GM23338 (cell line): ENCODE results near the gene AGAP3. TPM values are rescaled to one million over a fixed set of nuclear protein-coding genes. Genes with fewer than 3 reads are reported as not detected.

Experiments used
- ATAC-seq: fragments of 200-7000 bp; cut with Tn5 transposase; 3 replicates; pipeline ENCODE4 v1.9.1; 2020
- DNase-seq: peaks from one replicate; pipeline ENCODE4 v3.0.0-alpha.2; 2015; ENCODE audit warnings: low spot score
- H2AFZ ChIP-seq: fragments of 200-600 bp; sonication (generic); 2 replicates; pipeline ENCODE4 v1.8.0; 2016; ENCODE audit warnings: antibody characterized with exemption, mild to moderate bottlenecking, moderate library complexity
- H3F3A ChIP-seq: fragments of 200-600 bp; sonication (generic); replicated peaks from 2 replicates; pipeline ENCODE4 v1.8.0; 2017; ENCODE audit warnings: antibody characterized with exemption, mixed run types, low read depth
- H3K27ac ChIP-seq: fragments of 200-600 bp; sonication (generic); 2 replicates; pipeline ENCODE4 v1.6.1; 2016; ENCODE audit warnings: low read depth
- H3K27me3 ChIP-seq: fragments of 200-600 bp; sonication (generic); 2 replicates; pipeline ENCODE4 v1.8.0; 2016; ENCODE audit warnings: mild to moderate bottlenecking, mixed run types, moderate library complexity; ENCODE audit not compliant: insufficient read depth
- H3K36me3 ChIP-seq: fragments of 200-600 bp; sonication (generic); 2 replicates; pipeline ENCODE4 v1.8.0; 2016; ENCODE audit warnings: mild to moderate bottlenecking; ENCODE audit not compliant: insufficient read depth
- H3K4me1 ChIP-seq: fragments of 200-600 bp; sonication (generic); 2 replicates; pipeline ENCODE4 v1.8.0; 2016; ENCODE audit warnings: mild to moderate bottlenecking, moderate library complexity; ENCODE audit not compliant: insufficient read depth
- H3K4me2 ChIP-seq: fragments of 200-600 bp; sonication (generic); 2 replicates; pipeline ENCODE4 v1.7.1; 2017; ENCODE audit warnings: mixed run types
- H3K4me3 ChIP-seq: fragments of 200-600 bp; sonication (generic); 2 replicates; pipeline ENCODE4 v1.6.1; 2016; ENCODE audit warnings: mixed run types
- H3K79me2 ChIP-seq: fragments of 200-600 bp; sonication (generic); replicated peaks from 2 replicates; pipeline ENCODE4 v1.8.0; 2017; ENCODE audit warnings: mild to moderate bottlenecking; ENCODE audit not compliant: insufficient read depth
- H3K9me2 ChIP-seq: fragments of 200-600 bp; sonication (generic); 2 replicates; pipeline ENCODE4 v1.8.0; 2017; ENCODE audit not compliant: insufficient read depth
- H4K20me1 ChIP-seq: fragments of 200-600 bp; sonication (generic); replicated peaks from 2 replicates; pipeline ENCODE4 v1.8.0; 2017; ENCODE audit warnings: mild to moderate bottlenecking; ENCODE audit not compliant: insufficient read depth
- H3K27ac Mint-ChIP-seq: 2 replicates; pipeline ENCODE4 v1.8.0; 2020; ENCODE audit warnings: inconsistent platforms, mild to moderate bottlenecking, moderate library complexity, mixed read lengths
- H3K27me3 Mint-ChIP-seq: 3 replicates; pipeline ENCODE4 v1.8.0; 2022; ENCODE audit warnings: low read depth, mild to moderate bottlenecking, moderate library complexity, mixed read lengths, inconsistent platforms; ENCODE audit not compliant: insufficient read depth, poor library complexity
- H3K36me3 Mint-ChIP-seq: 3 replicates; pipeline ENCODE4 v1.8.0; 2021; ENCODE audit warnings: low read depth, mild to moderate bottlenecking, inconsistent platforms, moderate library complexity, mixed read lengths
- H3K4me1 Mint-ChIP-seq: 3 replicates; pipeline ENCODE4 v1.8.0; 2020; ENCODE audit warnings: mild to moderate bottlenecking, inconsistent platforms, mixed read lengths
- H3K4me3 Mint-ChIP-seq: 3 replicates; pipeline ENCODE4 v1.8.0; 2021; ENCODE audit warnings: moderate library complexity, mild to moderate bottlenecking, inconsistent platforms, mixed read lengths
- H3K9me3 Mint-ChIP-seq: 3 replicates; pipeline ENCODE4 v1.8.0; 2020; ENCODE audit warnings: moderate library complexity, mild to moderate bottlenecking, inconsistent platforms, mixed read lengths
- CREB1 ChIP-seq: fragments of 250-450 bp; sonication (Bioruptor Pico); IDR thresholded peaks from 2 replicates; pipeline ENCODE4 v1.5.0; 2020; ENCODE audit warnings: low read depth, mild to moderate bottlenecking, moderate library complexity
- CTCF ChIP-seq, 2 experiments: fragments of 200-600 bp in 1 of 2; sonication (generic) in 1 of 2; conservative IDR thresholded peaks; 2 replicates each; pipeline versions ENCODE4 v1.5.1 to v1.6.1; 2016 to 2017; ENCODE audit warnings: antibody characterized with exemption in 2 of 2, low read depth in 2 of 2, mild to moderate bottlenecking in 2 of 2, moderate library complexity in 1 of 2
- ETS1 ChIP-seq: IDR thresholded peaks from 2 replicates; pipeline ENCODE4 v1.6.1; 2016; ENCODE audit warnings: antibody characterized with exemption
- EZH2 ChIP-seq: fragments of 200-600 bp; sonication (generic); IDR thresholded peaks from one replicate; pipeline ENCODE4 v1.8.0; 2017; ENCODE audit warnings: antibody characterized with exemption, mild to moderate bottlenecking, low read depth; ENCODE audit not compliant: unreplicated experiment
- NANOG ChIP-seq: IDR thresholded peaks from 2 replicates; pipeline ENCODE4 v1.6.1; 2016; ENCODE audit warnings: antibody characterized with exemption, borderline replicate concordance
- POLR2AphosphoS5 ChIP-seq: IDR thresholded peaks from 2 replicates; pipeline ENCODE4 v1.6.1; 2016; ENCODE audit warnings: antibody characterized with exemption, low read depth
- REST ChIP-seq: IDR thresholded peaks from one replicate; pipeline ENCODE4 v1.6.1; 2018; ENCODE audit warnings: antibody characterized with exemption; ENCODE audit not compliant: unreplicated experiment
- ZNF114 ChIP-seq: fragments of 250-450 bp; sonication (Bioruptor Pico); IDR thresholded peaks from 2 replicates; pipeline ENCODE4 v1.5.0; 2020; ENCODE audit warnings: mild to moderate bottlenecking, moderate library complexity
- polyA plus RNA-seq: library from polyadenylated mRNA; unstranded; fragments of >200 nt; fragmentation: Nextera tagmentation; extraction: Ambion mirVana; gene quantifications from 2 replicates; pipeline ENCODE4 v1.2.1, GENCODE V29; 2016
- total RNA-seq: library from RNA; depleted of rRNA; stranded (reverse); fragments of >200 nt; shearing (Covaris generic); gene quantifications from 2 replicates; pipeline ENCODE4 v1.2.3, GENCODE V29; 2014

AGAP3 gene
- total and polyA plus RNA-seq, 2 experiments from 2014 or later, result 24.0 to 39.2 TPM

GRCh38 chr7:151091003-151091402 is 4.7 kb downstream of the AGAP3 start:
- Histone ChIP-seq H3K27ac (no peak overlapping the region), H3K4me2 (no peak overlapping the region), H3K27me3 (peaks cover 35% of the 10 kb centered on the region), H3F3A (peaks cover 17% of the 10 kb centered on the region; the same call in 1 of the 2 replicates), H3K9me2 (no peaks in the 10 kb centered on the region), H3K4me1 (peaks cover 20% of the 10 kb centered on the region), H4K20me1 (peaks cover 80% of the 10 kb centered on the region), H3K4me3 (no peak overlapping the region), H3K79me2 (peaks cover 87% of the 10 kb centered on the region), H2AFZ (no peak overlapping the region), H3K36me3 (no peaks in the 10 kb centered on the region)
- H3K27ac Mint-ChIP-seq, result no peak overlapping the region
- peaks cover 35% of the 10 kb centered on the region for H3K27me3 Mint-ChIP-seq
- no peak overlapping the region; the same call in 2 of the 3 replicates for H3K4me3 Mint-ChIP-seq
- no peak for DNase-seq
- H3K4me1 Mint-ChIP-seq, result peaks cover 38% of the 10 kb centered on the region
- no peak for TF ChIP-seq EZH2
- TF ChIP-seq CTCF (conservative IDR thresholded peaks at IDR 0.05; ENCODE audit: low read depth in 2 of 2), result no peak
- no peak for TF ChIP-seq NANOG
- no peak for TF ChIP-seq CREB1 (CRISPR knock-in tag)
- peaks cover 17% of the 10 kb centered on the region for H3K36me3 Mint-ChIP-seq
- ATAC-seq, result no peak
- H3K9me3 Mint-ChIP-seq, result no peaks in the 10 kb centered on the region; the same call in 2 of the 3 replicates

GRCh38 chr7:151091431-151091830 is 5.2 kb downstream of the AGAP3 start:
- peaks cover 80% of the 10 kb centered on the region for H4K20me1 ChIP-seq

More at GRCh38 chr7:151091431-151091830, 5.2 kb downstream of the AGAP3 start:
- TF ChIP-seq CTCF (conservative IDR thresholded peaks at IDR 0.05; ENCODE audit: low read depth in 2 of 2) (peak; percentile 72 to 82), POLR2AphosphoS5 (no peak), ZNF114 (CRISPR knock-in tag) (no peak), ETS1 (no peak), REST (no peak)
- peaks cover 38% of the 10 kb centered on the region for H3K4me1 Mint-ChIP-seq
- no peaks in the 10 kb centered on the region for H3K36me3 ChIP-seq
- no peak overlapping the region for H3K4me2 ChIP-seq
- no peak overlapping the region for H3K27ac ChIP-seq
- peaks cover 92% of the 10 kb centered on the region for H3K79me2 ChIP-seq
- no peak overlapping the region for H2AFZ ChIP-seq
- no peak overlapping the region; the same call in 2 of the 3 replicates for H3K4me3 Mint-ChIP-seq
- peak; percentile 84 for DNase-seq
- peaks cover 36% of the 10 kb centered on the region for H3K27me3 Mint-ChIP-seq
- H3K36me3 Mint-ChIP-seq, result peaks cover 17% of the 10 kb centered on the region
- H3F3A ChIP-seq, result peaks cover 17% of the 10 kb centered on the region; the same call in 1 of the 2 replicates
- H3K27ac Mint-ChIP-seq, result no peak overlapping the region
- H3K4me1 ChIP-seq, result peaks cover 20% of the 10 kb centered on the region
- H3K9me2 ChIP-seq, result no peaks in the 10 kb centered on the region
- H3K9me3 Mint-ChIP-seq, result no peaks in the 10 kb centered on the region; the same call in 2 of the 3 replicates
- peaks cover 35% of the 10 kb centered on the region for H3K27me3 ChIP-seq
- peak; percentile 34 for ATAC-seq
- no peak overlapping the region for H3K4me3 ChIP-seq
